ENCODE results near the gene SYN1.
A peak's percentile ranks its signal among the peaks of the same experiment; 100 is the strongest.

Gene SYN1

GRCh38 chrX:47644557-47645091 is 25.0 kb upstream of the SYN1 start:
- H3K4me3 ChIP-seq (ENCODE audit: low read length), result no peak overlapping the region
- H3K27me3 ChIP-seq (ENCODE audit: low read depth, low read length), result no peaks in the 10 kb centered on the region
- H2AFZ ChIP-seq (ENCODE audit: low read depth, low read length), result no peak overlapping the region
- H3K27ac ChIP-seq (ENCODE audit: low read length), result no peak overlapping the region
- peaks cover 38% of the 10 kb centered on the region for H3K79me2 ChIP-seq (ENCODE audit: low read length)
- no peak for TF ChIP-seq EZH2phosphoT487 (IDR thresholded peaks at IDR 0.05; ENCODE audit: low read depth)
- 0 out of 2 replicates have a peak, but pooled peaks have one; percentile 21 for TF ChIP-seq CTCF (IDR thresholded peaks at IDR 0.05; ENCODE audit: low read depth, low read length)
- H3K4me2 ChIP-seq (ENCODE audit: low read length), result no peak overlapping the region
- H3K4me1 ChIP-seq (ENCODE audit: low read length), result peaks cover 13% of the 10 kb centered on the region
- no peak overlapping the region for H3K9ac ChIP-seq (ENCODE audit: low read length)
- no peaks in the 10 kb centered on the region for H4K20me1 ChIP-seq (ENCODE audit: insufficient read depth, low read length)
- H3K36me3 ChIP-seq (replicated peaks; ENCODE audit: low read depth, low read length), result peaks cover 39% of the 10 kb centered on the region
- H3K9me3 ChIP-seq (ENCODE audit: insufficient read depth, low read length), result no peaks in the 10 kb centered on the region

DNA sequence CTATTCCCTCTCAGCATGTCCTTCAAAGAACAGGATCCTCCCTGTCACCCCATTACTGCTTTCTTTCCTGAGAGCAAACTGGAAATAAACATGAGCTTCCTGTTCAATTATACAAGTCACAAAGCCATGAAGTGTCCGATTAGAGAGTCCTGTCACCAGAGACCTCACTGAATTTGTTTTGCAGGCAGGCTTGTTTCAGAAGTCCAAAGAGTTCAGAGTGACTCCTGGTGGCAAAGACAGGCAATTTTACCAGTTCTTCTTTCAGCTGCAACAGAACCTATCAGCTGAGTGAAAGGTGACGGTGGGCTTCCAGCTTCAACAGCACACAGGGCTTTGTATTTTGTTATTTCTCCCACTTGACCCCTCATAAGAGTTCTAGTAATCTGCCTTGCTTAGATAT is 24.3 kb upstream of the SYN1 start:
- Histone ChIP-seq H3K4me3 (ENCODE audit: low read length) (no peak overlapping the region), H3K9ac (ENCODE audit: low read length) (no peak overlapping the region), H2AFZ (ENCODE audit: low read depth, low read length) (no peak overlapping the region), H3K79me2 (ENCODE audit: low read length) (peaks cover 31% of the 10 kb centered on the region), H3K27ac (ENCODE audit: low read length) (no peak overlapping the region), H3K4me2 (ENCODE audit: low read length) (no peak overlapping the region), H3K36me3 (replicated peaks; ENCODE audit: low read depth, low read length) (peaks cover 42% of the 10 kb centered on the region), H4K20me1 (ENCODE audit: insufficient read depth, low read length) (no peaks in the 10 kb centered on the region), H3K4me1 (ENCODE audit: low read length) (peaks cover 7% of the 10 kb centered on the region), H3K27me3 (ENCODE audit: low read depth, low read length) (no peaks in the 10 kb centered on the region), H3K9me3 (ENCODE audit: insufficient read depth, low read length) (no peaks in the 10 kb centered on the region)
- TF ChIP-seq EZH2phosphoT487 (IDR thresholded peaks at IDR 0.05; ENCODE audit: low read depth), result no peak
- peak; percentile 20 for TF ChIP-seq CTCF (IDR thresholded peaks at IDR 0.05; ENCODE audit: low read depth, low read length)

DNA sequence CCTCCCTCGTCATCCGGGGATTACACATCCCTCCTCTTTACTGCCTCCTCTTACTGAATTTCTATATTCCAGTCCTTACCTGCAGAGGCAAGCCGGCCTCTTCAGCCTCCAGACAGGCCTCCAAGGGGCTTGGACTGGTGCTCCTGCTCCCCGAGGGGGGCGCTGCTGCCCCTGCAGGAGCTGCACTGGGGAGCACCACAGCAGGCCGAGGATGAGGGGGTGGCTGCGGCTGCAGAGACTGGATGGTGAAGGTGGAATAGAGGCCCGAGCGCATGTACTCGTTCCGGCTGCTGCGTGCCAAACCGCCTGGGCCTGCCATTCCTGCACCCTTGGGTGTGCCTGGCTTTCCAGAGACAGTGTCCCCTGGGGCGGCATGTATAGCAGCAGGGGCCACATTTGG is 19.2 kb upstream of the SYN1 start:
- H3K9me3 ChIP-seq (ENCODE audit: insufficient read depth, low read length), result no peaks in the 10 kb centered on the region
- H3K27me3 ChIP-seq (ENCODE audit: low read depth, low read length), result no peaks in the 10 kb centered on the region
- no peak overlapping the region for H3K4me3 ChIP-seq (ENCODE audit: low read length)
- TF ChIP-seq CTCF (IDR thresholded peaks at IDR 0.05; ENCODE audit: low read depth, low read length) (no peak), EZH2phosphoT487 (IDR thresholded peaks at IDR 0.05; ENCODE audit: low read depth) (no peak)
- no peaks in the 10 kb centered on the region for H4K20me1 ChIP-seq (ENCODE audit: insufficient read depth, low read length)
- H3K9ac ChIP-seq (ENCODE audit: low read length), result no peak overlapping the region
- H3K79me2 ChIP-seq (ENCODE audit: low read length), result peaks cover 1% of the 10 kb centered on the region; the same call in 1 of the 2 replicates
- H3K4me1 ChIP-seq (ENCODE audit: low read length), result no peaks in the 10 kb centered on the region
- H3K27ac ChIP-seq (ENCODE audit: low read length), result no peak overlapping the region
- H3K4me2 ChIP-seq (ENCODE audit: low read length), result no peak overlapping the region
- H3K36me3 ChIP-seq (replicated peaks; ENCODE audit: low read depth, low read length), result peaks cover 35% of the 10 kb centered on the region
- H2AFZ ChIP-seq (ENCODE audit: low read depth, low read length), result no peak overlapping the region

DNA sequence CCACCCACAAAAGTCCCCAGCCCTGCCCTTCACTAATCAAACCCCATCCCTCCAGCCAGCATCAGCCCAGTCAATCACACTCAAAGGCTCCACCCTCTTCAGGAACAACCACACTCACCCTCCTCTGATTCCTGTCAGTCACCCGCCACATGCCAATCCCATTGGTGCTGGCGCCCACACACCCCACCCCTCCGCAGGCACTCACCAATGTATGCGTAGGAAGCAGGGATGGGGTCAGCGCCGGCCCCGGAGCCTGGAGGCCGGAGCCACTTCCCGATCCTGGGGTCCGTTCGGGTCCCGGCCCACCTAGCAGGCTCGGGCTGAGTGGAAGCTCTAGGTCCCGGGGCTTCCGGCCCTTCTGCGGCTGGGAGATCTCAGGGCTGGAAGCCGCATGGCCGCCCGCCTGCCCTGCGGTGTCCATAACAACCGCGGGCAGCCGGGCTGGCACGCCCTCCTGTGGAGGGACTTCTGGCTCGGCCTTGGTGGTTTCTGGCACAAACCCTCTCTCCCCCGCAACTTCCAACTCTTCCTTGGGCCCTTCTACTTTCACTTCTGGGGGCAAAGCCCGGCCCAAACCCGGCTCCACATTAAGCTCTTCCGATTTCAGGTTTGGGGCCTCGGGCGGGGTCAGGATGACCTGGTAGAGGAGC is 18.0 kb upstream of the SYN1 start:
- no peaks in the 10 kb centered on the region for H3K79me2 ChIP-seq (ENCODE audit: low read length)
- H3K4me2 ChIP-seq (ENCODE audit: low read length), result no peak overlapping the region
- no peaks in the 10 kb centered on the region for H3K9me3 ChIP-seq (ENCODE audit: insufficient read depth, low read length)
- no peak overlapping the region for H2AFZ ChIP-seq (ENCODE audit: low read depth, low read length)
- no peak overlapping the region for H3K9ac ChIP-seq (ENCODE audit: low read length)
- H3K27me3 ChIP-seq (ENCODE audit: low read depth, low read length), result no peaks in the 10 kb centered on the region
- peaks cover 29% of the 10 kb centered on the region for H3K36me3 ChIP-seq (replicated peaks; ENCODE audit: low read depth, low read length)
- no peak overlapping the region for H3K27ac ChIP-seq (ENCODE audit: low read length)
- H3K4me1 ChIP-seq (ENCODE audit: low read length), result peaks cover 4% of the 10 kb centered on the region
- TF ChIP-seq EZH2phosphoT487 (IDR thresholded peaks at IDR 0.05; ENCODE audit: low read depth) (no peak), CTCF (IDR thresholded peaks at IDR 0.05; ENCODE audit: low read depth, low read length) (no peak)
- no peak overlapping the region for H3K4me3 ChIP-seq (ENCODE audit: low read length)
- H4K20me1 ChIP-seq (ENCODE audit: insufficient read depth, low read length), result no peaks in the 10 kb centered on the region
